SK-N-MC (cell line): ENCODE measurements around the gene RAB7A.

ENCODE experiments used
- DNase-seq: peaks from one replicate; pipeline ENCODE4 v3.0.0-alpha.2; 2011; ENCODE audit warnings: low read depth, low spot score
- H3K27ac ChIP-seq: fragments of 200-600 bp; sonication (generic); 2 replicates; pipeline ENCODE4 v1.5.1; 2016; ENCODE audit warnings: mixed run types
- H3K36me3 ChIP-seq: fragments of 200-600 bp; sonication (generic); 2 replicates; pipeline ENCODE4 v1.6.1; 2017; ENCODE audit warnings: antibody characterized with exemption, low read length, mixed read lengths; ENCODE audit not compliant: insufficient read depth
- H3K4me3 ChIP-seq: fragments of 200-600 bp; sonication (generic); 2 replicates; pipeline ENCODE4 v1.5.1; 2016
- H3K9ac ChIP-seq: fragments of 200-600 bp; sonication (generic); 2 replicates; pipeline ENCODE4 v1.8.0; 2017; ENCODE audit warnings: mixed run types, mixed read lengths; ENCODE audit not compliant: insufficient read length
- H3K9me3 ChIP-seq: fragments of 200-600 bp; sonication (generic); 2 replicates; pipeline ENCODE4 v1.6.1; 2017; ENCODE audit warnings: low read depth, mild to moderate bottlenecking, antibody characterized with exemption, low read length, moderate library complexity, mixed read lengths
- EZH2 ChIP-seq: fragments of 200-600 bp; sonication (generic); IDR thresholded peaks from one replicate; pipeline ENCODE4 v1.6.1; 2017; ENCODE audit warnings: antibody characterized with exemption
- FOXP2 ChIP-seq: optimal IDR thresholded peaks from 2 replicates; pipeline ENCODE3; 2011; ENCODE audit warnings: mild to moderate bottlenecking, moderate library complexity; ENCODE audit not compliant: insufficient read depth; ENCODE audit errors: extremely low read length, control extremely low read depth
- POLR2AphosphoS5 ChIP-seq: IDR thresholded peaks from 2 replicates; pipeline ENCODE4 v1.6.1; 2012; ENCODE audit warnings: mild to moderate bottlenecking, low read depth, low read length, borderline replicate concordance

Gene RAB7A

GRCh38 chr3:128853826-128854225, 127.8 kb downstream of the RAB7A start:
- H3K36me3 ChIP-seq: no peaks in the 10 kb centered on the region
- no peak overlapping the region for H3K9ac ChIP-seq
- H3K27ac ChIP-seq: no peak overlapping the region
- H3K4me3 ChIP-seq: no peak overlapping the region
- DNase-seq: no peak
- no peak for TF ChIP-seq POLR2AphosphoS5
- no peak for TF ChIP-seq FOXP2
- no peak for TF ChIP-seq EZH2
- peaks cover 9% of the 10 kb centered on the region; the same call in 1 of the 2 replicates for H3K9me3 ChIP-seq

- DNase-seq: no peak
- Histone ChIP-seq H3K36me3 (no peaks in the 10 kb centered on the region), H3K9me3 (peaks cover 16% of the 10 kb centered on the region; the same call in 1 of the 2 replicates), H3K27ac (no peak overlapping the region), H3K9ac (no peak overlapping the region), H3K4me3 (no peak overlapping the region)
- no peak for TF ChIP-seq POLR2AphosphoS5
- no peak for TF ChIP-seq FOXP2
- no peak for TF ChIP-seq EZH2
Observed at GRCh38 chr3:128854475-128854874, 128.5 kb downstream of the RAB7A start.

GRCh38 chr3:128855569-128855968, 129.6 kb downstream of the RAB7A start:
- no peaks in the 10 kb centered on the region for H3K36me3 ChIP-seq
- DNase-seq: no peak
- no peak overlapping the region for H3K9ac ChIP-seq
- TF ChIP-seq FOXP2 (no peak), EZH2 (no peak), POLR2AphosphoS5 (no peak)
- no peak overlapping the region for H3K4me3 ChIP-seq
- peaks cover 24% of the 10 kb centered on the region for H3K9me3 ChIP-seq
- no peak overlapping the region for H3K27ac ChIP-seq

- no peak for TF ChIP-seq FOXP2
- no peak for TF ChIP-seq EZH2
- no peak for TF ChIP-seq POLR2AphosphoS5
- no peak overlapping the region for H3K4me3 ChIP-seq
- no peak overlapping the region for H3K27ac ChIP-seq
- DNase-seq: no peak
- H3K36me3 ChIP-seq: no peaks in the 10 kb centered on the region
- no peak overlapping the region for H3K9ac ChIP-seq
- H3K9me3 ChIP-seq: peaks cover 24% of the 10 kb centered on the region
Observed at GRCh38 chr3:128858167-128858566, 132.2 kb downstream of the RAB7A start.

GRCh38 chr3:128859630-128860029, 133.6 kb downstream of the RAB7A start:
- TF ChIP-seq EZH2 (no peak), POLR2AphosphoS5 (no peak), FOXP2 (no peak)
- no peak overlapping the region for H3K4me3 ChIP-seq
- H3K9ac ChIP-seq: no peak overlapping the region
- peaks cover 18% of the 10 kb centered on the region for H3K9me3 ChIP-seq
- DNase-seq: no peak
- no peak overlapping the region for H3K27ac ChIP-seq
- H3K36me3 ChIP-seq: no peaks in the 10 kb centered on the region

GRCh38 chr3:128861491-128861890, 135.5 kb downstream of the RAB7A start:
- Histone ChIP-seq H3K27ac (no peak overlapping the region), H3K4me3 (no peak overlapping the region), H3K36me3 (no peaks in the 10 kb centered on the region), H3K9ac (no peak overlapping the region), H3K9me3 (peaks cover 18% of the 10 kb centered on the region)
- no peak for TF ChIP-seq POLR2AphosphoS5
- TF ChIP-seq FOXP2: no peak
- no peak for TF ChIP-seq EZH2
- DNase-seq: no peak

GRCh38 chr3:128863560-128863959, 137.6 kb downstream of the RAB7A start:
- Histone ChIP-seq H3K9me3 (peaks cover 18% of the 10 kb centered on the region), H3K9ac (no peak overlapping the region), H3K36me3 (no peaks in the 10 kb centered on the region), H3K27ac (no peak overlapping the region), H3K4me3 (no peak overlapping the region)
- TF ChIP-seq FOXP2 (no peak), EZH2 (no peak), POLR2AphosphoS5 (no peak)
- no peak for DNase-seq
